Measurements from ENCODE around the gene ANO6.
"Not testable (repeated sequence)": the region's sequence is repeated elsewhere in the genome, so short reads cannot be mapped to it uniquely, and the experiment has no call there.

The ANO6 gene

DNA sequence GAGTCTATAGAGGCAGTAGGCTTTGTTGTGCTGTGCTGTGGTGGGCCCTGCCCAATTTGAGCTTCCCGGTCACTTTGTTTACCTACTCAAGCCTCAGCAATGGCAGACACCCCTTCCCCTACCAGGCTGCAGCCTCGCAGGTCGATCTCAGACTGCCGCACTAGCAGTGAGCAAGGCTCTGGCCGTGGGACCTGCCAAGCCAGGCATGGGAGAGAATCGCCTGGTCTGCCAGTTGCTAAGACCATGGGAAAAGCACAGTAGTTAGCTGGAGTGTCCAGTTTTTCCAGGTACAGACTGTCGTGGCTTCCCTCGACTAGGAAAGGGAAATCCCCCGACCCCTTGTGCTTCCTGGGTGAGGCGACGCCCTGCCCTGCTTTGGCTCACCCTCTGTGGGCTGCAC is 26.3 kb downstream of the ANO6 start:
- DNase-seq = no peak

DNA sequence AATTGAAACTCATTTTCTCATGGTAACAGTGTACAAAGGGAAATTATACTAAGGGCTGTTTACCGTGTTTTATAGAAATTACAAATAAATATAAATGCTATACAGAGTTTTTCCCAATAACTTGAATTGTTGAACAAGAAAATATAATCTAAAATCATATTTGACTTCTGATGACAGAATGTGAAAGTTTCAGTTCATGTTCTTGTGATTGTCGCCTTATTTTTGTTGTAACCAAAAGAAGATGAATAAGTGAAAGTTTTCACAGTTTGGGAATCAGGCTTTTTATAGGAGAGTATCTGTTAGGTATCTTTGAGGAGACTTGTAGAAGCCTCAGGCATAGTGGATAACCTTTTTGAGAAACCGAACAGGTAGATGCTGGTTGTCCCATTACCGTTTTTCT is 28.1 kb downstream of the ANO6 start:
- no peak for DNase-seq

DNA sequence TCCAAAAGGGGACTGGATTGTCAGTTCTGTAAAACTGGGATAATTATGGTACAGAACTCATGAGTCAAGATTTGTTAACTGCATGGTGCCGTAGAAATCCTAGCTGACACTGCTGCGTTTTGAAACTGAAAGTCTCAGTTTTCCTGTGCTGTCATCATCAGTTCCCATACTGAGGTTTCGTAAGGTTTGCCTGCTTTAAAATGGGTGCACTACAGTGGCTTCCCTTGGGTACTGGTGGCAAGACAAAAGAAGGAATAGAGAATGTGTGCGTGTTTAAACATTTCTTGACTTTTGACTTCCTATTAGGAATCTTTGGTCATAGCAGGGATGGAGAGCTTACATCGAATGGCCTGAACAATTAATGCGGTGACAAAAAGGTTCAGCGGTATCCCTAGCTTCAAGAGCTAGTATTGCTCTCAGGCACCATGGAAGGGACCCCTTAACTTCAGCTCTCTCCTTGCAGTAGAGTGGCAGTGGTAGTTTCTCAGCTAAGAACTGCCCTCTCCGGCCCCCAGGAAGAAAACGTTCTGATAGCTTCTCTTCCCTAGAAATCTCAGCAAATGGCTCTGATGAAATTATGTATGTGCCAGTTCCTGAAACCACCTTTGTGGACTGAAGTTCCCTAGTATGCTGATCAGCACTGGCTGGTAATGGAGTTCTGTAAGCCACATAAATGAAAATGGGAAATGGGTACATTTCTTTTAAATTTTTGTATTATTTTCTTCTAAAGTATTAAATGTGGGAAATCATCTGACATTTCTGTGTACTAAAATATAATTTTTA is 28.9 kb downstream of the ANO6 start:
- DNase-seq = peak; percentile 82

DNA sequence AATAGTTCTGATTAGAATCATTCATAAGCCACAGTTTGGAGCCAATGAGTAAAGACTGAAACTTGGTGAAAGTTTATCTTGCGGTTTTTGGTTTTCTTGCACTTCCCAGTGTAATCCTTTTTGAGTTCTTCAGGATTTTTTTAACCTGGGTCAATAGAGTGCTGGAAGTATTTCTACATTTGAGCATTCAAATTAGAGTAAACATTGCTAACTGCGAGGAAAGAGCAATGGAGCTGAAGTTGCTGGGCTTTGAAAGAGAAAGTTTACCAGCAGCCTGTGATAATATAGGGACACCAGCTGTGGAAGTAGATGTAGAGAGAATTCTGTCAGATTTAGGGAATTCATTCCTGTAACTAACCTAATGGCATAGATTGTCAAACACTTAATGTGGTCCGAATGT is 30.3 kb downstream of the ANO6 start:
- no peak for DNase-seq

DNA sequence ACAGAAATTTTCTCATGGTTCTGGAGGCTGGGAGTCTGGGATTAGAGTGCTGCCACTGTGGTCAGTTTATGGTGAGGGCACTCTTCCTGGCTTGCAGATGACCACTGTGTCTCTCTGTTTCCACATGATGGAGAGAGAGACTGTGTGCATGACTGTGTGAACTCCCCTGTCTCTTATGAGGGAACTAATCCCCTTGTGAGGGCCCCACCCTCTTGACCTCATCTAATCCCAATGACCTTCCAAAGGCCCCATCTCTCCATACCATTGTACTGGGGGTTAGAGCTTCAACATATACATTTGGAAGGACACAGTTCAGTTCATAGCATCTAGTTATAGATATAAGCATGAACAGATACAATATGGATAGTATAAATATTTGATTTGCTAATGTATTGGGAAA is 31.7 kb downstream of the ANO6 start:
- DNase-seq = no peak

DNA sequence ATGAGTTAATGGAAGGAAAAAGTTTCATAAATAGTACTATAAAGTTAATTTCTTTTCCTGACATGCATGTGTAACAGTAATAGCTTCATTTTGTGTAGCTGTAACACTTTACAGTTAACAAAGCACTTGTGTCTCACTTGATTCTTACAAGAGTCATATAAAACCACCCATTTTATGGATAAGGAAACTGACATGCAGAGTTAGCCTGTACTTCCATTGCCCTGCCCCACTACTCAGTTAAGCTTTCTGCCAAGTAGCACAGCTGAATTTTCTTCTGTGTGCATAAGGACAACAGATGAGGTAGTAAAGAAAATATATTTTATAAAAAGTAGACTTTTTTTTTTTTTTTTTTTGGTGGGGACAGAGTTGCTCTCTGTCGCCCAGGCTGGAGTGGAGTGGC is 32.2 kb downstream of the ANO6 start:
- no peak for DNase-seq

DNA sequence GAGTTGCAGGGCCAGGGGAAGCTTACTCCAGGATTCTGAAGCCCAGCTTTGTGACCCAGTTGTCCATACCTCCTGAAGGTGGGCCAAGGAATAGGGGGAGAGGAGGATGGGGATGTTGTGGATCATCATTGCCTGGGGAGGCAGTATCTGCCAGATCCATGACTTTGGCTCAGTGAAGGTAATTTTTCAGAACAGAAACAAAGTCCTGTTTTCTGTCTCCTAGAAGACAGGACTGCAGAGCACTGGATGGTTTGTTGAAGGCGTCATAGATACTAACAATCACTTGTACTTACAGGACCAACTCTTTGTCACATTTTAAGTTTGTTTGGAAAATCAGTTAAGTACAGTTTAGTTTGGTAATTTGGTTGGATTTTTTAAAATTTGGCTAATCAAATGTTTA is 38.4 kb downstream of the ANO6 start:
- DNase-seq = no peak

DNA sequence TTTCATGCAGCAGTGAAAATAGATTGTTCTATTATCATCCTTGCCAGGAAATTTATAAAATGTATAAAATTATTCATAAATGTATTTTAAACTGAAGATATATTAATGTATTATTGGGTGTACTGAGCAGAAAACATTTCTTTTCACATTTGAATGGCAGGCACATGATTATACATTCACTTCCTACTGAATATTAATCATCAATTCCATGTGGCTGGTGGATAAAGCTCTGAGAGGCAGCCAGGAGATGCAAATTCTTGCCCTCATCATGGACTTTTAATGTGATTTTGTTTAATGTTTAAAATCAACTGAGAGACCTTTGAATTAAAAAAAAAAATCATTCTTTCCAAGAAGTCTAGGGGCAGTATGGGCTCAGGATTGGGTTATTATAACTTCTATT is 40.8 kb downstream of the ANO6 start:
- DNase-seq = no peak

DNA sequence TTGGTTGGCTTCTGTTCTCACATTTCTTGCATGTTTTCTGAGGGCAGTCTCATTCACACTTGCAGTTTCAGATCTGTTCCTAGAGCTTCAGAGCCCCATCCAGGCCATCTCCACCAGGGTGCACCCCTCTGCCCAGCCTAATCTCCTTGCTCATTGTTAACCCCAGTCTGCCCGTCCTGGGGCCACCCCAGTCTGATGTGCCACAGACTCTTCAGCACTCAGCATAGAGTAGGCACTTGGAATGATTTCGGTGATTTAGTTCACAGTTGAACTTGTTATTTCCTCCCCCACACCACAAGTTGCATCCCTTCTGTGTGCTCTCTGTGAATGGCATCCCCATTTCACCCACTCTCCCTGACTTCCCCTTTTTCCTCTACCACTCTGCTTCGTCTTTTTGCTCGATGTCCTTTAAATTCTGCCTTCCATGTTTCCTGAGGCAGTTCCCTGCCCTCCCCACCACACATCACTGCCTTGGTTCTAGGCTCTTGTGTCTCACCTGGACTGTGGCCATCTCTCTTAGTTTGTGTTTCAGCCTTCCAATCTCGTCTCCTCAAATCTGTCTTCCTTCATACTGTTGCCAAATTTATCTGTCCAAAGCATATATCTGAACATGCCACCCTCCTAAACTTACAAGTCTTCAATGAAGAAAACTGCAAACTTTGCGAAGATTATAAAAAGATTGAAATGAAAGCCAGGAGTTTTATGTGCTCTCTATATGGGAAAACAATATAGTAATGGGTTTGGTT is 41.5 kb downstream of the ANO6 start:
- DNase-seq = no peak

DNA sequence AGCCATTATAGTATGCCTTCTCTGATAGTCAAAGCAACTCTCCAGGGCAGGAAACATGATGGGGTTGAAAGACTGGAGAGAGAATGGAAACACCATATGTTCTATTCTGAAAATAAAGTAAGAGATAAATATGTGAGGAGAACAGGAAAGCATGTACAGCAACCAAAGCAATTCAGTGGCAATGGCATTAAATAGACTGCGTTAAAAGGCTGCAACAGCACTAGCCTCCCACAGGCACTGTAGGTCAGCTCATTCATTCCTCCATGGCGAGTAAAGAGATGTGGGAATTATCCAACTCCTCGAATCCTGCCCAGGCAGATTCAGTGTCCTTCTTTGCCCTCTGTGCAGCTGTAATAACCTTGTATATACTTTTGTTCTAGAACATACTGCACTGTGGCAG is 43.8 kb downstream of the ANO6 start:
- no peak for DNase-seq

DNA sequence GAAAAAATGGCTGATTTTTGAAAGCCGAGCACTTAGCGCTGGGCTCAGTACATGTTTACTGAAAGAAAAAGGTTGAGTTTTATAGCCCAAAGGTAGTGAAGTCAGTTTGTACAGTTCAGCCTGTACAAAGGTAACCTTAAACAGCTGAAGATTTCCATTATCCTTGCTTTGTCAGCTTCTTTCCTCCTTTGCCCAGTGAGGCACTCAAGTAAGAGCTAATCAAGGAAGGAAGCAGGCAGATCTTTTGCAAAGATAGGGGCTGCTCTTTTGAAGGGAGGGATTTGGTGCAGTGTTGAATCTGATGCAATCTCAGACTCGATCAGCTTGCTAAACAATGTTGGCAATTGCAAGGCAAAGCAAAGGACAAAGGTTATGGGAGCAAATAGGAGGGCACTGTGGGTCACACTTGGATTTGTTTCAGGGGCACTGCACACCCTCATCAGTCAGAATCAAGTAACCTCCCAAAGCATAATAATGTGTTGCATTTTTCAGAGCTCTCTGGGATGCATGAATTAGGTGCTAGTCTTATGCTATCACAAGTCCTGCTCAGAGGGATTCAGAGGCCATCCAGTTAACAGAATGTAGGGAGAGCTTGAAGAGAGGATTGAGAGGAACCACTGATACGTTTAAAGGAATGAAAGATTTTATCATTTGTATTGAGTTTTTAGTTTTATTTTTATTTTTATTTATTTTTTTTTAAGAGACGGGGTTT is 44.4 kb downstream of the ANO6 start:
- no peak for DNase-seq

DNA sequence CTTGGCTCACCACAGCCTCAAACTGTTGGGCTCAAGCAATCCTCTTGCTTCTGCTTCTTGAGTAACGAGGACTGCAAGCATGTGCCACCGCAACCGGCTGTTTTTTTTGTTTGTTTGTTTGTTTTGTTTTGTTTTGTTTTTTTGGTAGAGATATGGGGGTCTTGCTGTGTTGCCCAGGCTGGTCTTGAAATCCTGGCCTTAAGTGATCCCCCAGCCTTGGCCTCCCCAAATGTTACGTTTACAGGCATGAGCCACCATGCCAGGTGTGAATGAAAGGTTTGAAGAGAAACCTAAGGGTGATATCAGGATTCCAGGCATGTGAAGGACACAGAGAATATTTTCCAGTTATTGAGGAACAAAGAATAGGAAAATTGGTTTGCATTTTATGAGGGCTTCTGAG is 45.0 kb downstream of the ANO6 start:
- DNase-seq = no peak

DNA sequence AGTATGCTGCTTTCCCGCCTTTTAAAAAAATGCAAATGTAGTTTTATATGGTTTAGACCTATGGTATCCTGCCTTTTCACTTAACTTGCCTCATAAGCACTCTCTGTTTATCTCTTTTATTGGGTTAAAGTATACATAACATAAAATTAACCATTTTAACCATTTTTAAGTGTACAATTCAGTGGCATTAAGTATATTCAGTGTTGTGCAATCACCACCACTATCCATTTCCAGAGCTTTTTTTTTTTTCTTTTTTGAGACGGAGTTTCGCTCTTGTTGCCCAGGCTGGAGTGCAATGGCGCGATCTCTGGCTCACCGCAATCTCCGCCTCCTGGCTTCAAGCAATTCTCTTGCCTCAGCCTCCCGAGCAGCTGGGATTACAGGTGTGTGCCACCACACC is 46.3 kb downstream of the ANO6 start:
- not testable (repeated sequence) for DNase-seq

DNA sequence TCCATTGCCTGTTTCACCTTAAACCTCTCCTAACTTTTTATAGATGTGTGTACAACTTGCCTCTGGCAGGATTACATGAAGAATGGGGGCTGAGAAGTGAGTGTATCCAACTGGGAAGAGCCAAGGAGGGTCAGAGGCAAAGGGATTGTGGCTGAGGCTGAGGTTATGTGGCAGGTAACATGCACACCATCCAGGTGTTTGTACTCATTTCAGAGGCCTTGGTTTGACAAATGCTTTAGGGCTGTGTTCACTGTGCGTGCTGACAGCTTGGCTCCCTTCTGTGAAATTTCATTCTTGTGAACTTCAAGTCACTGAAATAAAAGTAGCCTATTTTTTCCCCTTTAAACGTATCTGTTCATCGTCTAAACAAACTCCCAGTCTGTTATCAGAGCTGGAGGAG is 47.7 kb downstream of the ANO6 start:
- DNase-seq = no peak

DNA sequence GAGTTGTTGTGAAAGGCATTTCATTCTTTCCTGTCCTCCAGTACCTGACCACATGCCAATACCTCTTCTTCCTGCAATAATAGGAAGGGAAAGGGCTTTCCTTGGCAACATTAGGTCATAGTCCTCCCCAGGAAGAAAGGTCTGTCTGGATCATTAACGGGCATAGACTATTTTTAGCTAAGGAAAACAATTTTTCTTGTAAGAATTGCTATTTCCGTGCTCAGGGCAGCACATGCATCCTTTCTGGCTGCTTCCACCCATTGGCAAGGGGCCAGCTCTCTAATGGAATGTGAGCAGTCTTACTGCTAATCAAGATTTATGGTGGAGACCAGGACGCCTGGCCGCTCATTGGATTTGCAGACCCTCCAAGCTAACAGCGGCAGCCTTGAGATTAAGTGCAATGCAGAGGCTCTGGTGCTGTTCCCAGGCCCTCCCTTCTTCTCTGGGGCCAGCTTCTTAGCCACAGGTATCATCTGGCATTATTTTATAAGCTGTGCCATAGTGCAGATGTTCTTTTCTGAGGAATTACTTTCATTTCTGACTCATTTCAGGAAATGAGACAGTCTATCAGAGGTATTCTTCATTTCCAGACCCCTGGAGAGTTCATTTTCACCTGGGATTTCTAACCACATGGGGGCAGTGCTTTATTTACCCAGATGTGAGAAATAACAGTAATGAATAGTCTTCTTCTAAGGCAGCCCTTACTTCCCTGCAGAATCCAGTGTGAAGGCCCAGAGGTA is 52.9 kb downstream of the ANO6 start:
- peak; percentile 37 for DNase-seq

DNA sequence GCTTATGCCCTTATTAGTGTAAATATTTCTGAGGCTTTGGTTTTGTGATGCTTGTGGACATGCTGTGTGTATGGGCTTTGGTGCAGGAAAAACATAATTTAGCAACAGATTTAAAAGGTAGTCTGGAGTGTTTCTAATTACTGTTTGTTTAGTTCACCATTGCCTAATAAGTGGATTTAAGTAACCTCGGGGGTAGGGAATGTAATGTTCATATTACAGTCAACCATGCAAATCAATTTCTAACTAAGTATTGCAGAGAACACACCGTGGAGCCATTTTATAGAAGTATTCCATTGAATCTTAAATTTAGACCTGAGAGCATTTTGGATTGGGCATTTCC is 53.5 kb downstream of the ANO6 start:
- no peak for DNase-seq

DNA sequence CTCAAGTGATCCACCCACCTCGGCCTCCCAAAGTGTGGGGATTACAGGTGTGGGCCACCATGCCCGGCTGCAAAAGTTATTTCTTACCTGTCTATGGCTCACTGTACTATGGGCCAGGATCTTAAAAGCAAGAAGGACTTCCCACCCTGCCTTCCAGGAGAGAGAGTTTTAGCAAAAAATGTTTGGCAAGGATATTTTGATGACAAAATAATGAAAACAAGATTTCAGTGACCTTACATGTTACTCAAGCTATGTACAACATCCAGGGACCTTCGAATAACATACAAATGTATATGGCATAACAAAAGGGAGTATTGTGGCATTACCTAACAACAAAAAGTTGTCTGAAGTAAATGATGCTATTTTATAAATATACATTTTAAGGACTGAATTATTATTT is 55.1 kb downstream of the ANO6 start:
- no peak for DNase-seq

DNA sequence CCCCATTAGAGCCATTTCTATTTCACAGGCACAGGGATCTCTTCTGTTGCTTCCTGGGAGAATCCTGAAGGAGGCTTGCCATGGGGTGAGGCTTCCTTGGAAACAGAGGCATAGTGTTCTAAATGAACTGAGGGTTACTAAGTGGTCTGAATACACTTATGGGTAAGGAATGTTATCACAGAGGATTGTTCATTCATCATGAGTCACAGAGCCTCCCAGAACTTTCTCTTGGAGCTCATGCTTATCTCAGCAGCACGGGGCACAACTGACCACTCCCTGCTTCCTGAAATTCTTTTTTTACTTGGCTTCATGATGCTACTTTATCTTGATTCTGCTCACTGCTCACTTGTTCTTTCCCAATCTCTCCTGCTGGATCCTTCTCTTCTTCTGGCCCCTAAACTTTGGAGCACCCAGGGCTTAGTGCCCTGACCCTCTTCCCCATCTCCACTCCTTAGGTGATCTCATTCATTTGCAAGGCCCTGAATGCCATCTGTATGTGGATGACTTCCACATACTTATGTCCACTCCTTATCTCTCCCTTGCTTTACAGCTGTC is 57.9 kb downstream of the ANO6 start:
- DNase-seq = no peak

DNA sequence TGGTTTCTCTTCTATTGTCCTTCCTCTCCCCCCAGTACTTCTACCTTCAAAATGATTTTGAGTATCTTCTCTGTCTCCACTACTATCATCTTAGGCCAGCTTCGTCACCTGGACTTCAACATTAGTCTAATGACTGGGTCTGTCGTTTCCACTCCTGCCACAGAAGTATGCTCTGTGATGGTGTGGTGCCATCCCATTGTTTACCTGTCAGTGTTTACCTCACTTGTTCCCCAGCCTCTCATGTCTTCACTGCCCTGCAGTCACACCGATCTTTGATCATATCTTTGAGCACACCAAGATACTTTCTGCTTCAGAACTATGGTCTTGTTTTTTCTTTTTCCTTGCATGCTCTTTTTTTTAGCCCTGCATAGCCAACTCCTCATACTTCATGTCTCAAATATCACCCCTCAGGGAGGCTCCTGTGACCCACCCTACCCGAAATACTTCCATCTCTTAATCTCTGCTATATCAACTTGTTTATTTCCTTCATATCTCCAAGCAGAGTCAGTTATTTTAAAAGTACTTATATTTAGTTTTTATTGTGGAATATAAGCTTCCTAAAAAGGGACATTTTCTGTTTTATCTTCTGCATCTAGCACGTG is 60.4 kb downstream of the ANO6 start:
- no peak for DNase-seq

DNA sequence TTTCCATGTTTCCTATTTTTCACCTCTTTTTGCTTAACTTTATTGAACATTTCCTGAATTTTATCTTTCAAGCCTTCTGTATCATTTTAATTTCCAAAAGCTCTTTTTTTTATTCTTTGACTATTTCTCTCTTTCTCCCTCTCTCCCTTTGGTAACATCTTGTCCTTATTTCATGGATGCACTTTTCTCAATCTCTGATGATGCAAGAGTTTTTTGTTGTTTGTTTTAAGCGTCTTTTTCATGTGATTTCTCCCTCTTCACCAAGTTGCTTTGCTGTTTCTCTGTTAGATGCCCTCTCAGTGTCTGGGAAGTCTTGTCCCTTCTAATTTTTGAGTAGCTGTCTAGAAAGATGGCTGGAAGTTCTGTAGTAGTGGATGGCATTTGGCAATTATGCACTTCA is 62.6 kb downstream of the ANO6 start:
- DNase-seq = no peak

DNA sequence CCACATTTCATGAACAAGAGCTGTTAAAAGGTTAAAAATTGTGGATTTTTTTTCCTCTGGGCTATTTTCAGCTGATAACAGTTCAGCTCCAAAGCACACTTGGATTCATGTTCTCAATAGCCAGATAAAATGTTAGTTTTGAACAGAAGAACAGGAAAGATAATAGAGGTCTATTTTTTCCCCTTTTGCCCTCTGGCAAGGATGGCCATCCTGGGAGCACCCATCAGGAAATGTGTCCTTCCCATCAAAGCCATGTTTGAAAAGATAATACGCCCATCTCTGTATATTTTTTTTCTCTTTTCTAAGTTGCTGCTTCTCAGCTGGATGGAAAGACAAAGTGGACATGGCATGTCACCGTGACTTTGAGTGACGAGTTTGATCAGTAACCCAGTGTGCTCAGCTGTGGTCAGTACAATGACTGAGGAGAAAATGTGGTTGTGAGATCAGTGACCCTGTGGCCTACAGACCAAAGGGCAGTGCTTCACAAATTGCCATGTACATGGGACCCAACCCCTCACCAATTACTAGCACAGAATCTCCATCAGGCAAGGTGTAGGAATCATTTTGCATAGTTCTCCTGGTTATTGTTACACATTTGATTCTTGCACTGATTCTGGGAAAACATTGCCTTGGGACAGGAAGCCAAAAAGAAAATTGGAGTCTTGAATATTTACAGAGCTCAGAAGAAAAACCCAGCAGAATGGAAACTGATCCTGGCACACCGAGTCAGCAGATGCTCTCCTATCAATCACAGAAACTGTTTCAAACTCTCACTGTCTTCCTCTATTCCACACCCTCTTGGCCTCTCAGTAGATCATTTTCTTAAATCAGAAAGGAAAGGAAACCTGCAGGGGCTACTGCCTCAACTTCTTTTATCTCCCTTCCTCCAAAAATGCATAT is 64.3 kb downstream of the ANO6 start:
- DNase-seq = no peak

DNA sequence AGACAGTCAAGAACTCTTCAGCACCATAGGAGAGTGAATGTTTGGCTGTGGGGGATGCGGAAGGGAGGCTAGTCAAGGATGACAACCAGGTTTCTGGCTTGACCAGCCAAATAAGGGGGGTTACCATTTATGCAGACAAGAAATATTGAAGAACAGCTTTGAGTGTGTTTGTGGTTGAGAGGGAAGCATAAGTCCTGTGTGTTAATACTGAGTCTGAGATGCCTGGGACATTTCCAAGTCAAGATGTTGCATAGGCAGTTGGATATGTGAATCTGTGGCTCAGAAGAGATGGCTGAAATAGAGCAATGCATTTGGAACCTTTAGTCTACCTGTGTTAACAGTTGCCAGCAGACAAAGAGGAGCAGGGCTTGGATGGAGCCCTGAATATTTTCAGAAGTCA is 66.1 kb downstream of the ANO6 start:
- no peak for DNase-seq

All from RPMI8226 (cell line).